Sigmoid colon (tissue), 7 donors: ENCODE data around the gene TEX51. TPM values are rescaled to one million over a fixed set of nuclear protein-coding genes. Genes with fewer than 3 reads are reported as not detected.

ENCODE experiments used
- DNase-seq: peaks from one replicate; pipeline ENCODE4 v3.0.0-alpha.2; 2019
- H3K27ac ChIP-seq, 4 donors: fragments of 200-600 bp; sonication (generic); one replicate each; pipeline ENCODE4 v1.5.1; 2016 to 2019; ENCODE audit warnings: mild to moderate bottlenecking in 1 of 4
- H3K27me3 ChIP-seq, 3 donors: fragments of 200-600 bp; sonication (generic); one replicate each; pipeline ENCODE4 v1.5.1; 2019; ENCODE audit warnings: mild to moderate bottlenecking in 1 of 3
- H3K36me3 ChIP-seq, 4 donors: fragments of 200-600 bp; sonication (generic); one replicate each; pipeline ENCODE4 v1.5.1; 2016 to 2019
- H3K4me1 ChIP-seq, 4 donors: fragments of 200-600 bp; sonication (generic); one replicate each; pipeline ENCODE4 v1.5.1; 2017 to 2019
- H3K4me3 ChIP-seq, 4 donors: fragments of 200-600 bp; sonication (generic); one replicate each; pipeline ENCODE4 v1.5.1; 2017 to 2019; ENCODE audit warnings: mild to moderate bottlenecking in 2 of 4, moderate library complexity in 1 of 4
- H3K9me3 ChIP-seq, 4 donors: fragments of 200-600 bp in 3 of 4; sonication (generic) in 3 of 4; one replicate each; pipeline versions ENCODE4 v1.5.1 to v1.6.1; 2013 to 2019
- EP300 ChIP-seq, 4 donors: sonication (generic); formaldehyde crosslinking; IDR thresholded peaks; one replicate each; pipeline ENCODE4 v1.6.1; 2017; ENCODE audit warnings: antibody characterized with exemption in 4 of 4
- POLR2A ChIP-seq, 2 donors: fragments of 450-650 bp; IDR thresholded peaks; one replicate each; pipeline ENCODE4 v1.6.1; 2016; ENCODE audit warnings: antibody characterized with exemption in 2 of 2, mild to moderate bottlenecking in 2 of 2, moderate library complexity in 2 of 2
- POLR2AphosphoS5 ChIP-seq, 4 donors: sonication (generic); formaldehyde crosslinking; IDR thresholded peaks; one replicate each; pipeline ENCODE4 v1.6.1; 2017; ENCODE audit warnings: antibody characterized with exemption in 4 of 4
- WGBS, 2 donors: extraction: QIAGEN DNeasy Blood & Tissue Kit; methylation state at CpG; one replicate each; pipeline ENCODE4 v1.1.7; 2013; 5-methylcytosine and 5-hydroxymethylcytosine counted together
- intact Hi-C: fragments of 100-400 bp; cut with DNase I; formaldehyde crosslinking; loops from one replicate; pipeline ENCODE4 v1.15.1; 2023
- polyA plus RNA-seq, 3 donors: library from polyadenylated mRNA; stranded (reverse); fragments of 200-250 nt; gene quantifications; one replicate each; pipeline ENCODE4 v1.2.3, GENCODE V29; 2013
- total RNA-seq, 4 donors: library from RNA; depleted of rRNA; stranded (reverse); fragments of >200 nt; gene quantifications; one replicate each; pipeline ENCODE4 v1.1.0, GENCODE V29; 2016
- TF ChIP-seq, protein P1 (sequence below), 4 experiments: fragments of 450-650 bp in 3 of 4; fragments of 200-600 bp in 1 of 4; IDR thresholded peaks; one replicate each; pipeline ENCODE4 v1.5.1; 2016 to 2019; ENCODE audit warnings: antibody characterized with exemption in 4 of 4, mild to moderate bottlenecking in 3 of 4, moderate library complexity in 2 of 4
- donor health status: healthy with polysubstance abuse.
- donor health status: Bipolar disorder and iron deficiency.
- donor health status: healthy.

The TEX51 gene
- total and polyA plus RNA-seq, 7 donors: 1.2 TPM; not detected in 6

DNA sequence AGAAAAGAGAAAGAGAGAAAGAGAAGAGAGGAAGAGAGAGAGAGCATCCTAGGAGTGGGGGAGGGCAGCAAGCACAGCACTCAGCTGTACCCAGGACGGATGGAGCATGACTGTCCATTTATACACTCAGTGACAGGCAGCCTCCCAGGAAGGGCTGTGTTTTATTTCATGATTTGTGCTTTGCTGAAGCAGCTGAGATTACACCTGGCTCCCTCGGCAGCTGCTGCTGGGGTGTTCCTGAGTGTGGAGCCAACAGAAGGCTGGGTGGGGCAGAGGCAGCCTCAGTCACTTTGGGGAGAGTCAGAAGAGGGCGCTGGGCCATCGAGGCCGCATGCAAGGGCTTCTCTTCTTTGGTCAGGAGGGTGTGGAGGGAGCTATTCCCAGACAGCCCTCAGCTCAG, 47.8 kb upstream of the TEX51 start:
- intact Hi-C loops: no loop called here
- Histone ChIP-seq H3K36me3 (no peaks in the 10 kb centered on the region), H3K4me3 (no peak overlapping the region), H3K27me3 (no peaks in the 10 kb centered on the region), H3K27ac (no peak overlapping the region), H3K4me1 (no peaks in the 10 kb centered on the region), H3K9me3 (no peaks in the 10 kb centered on the region)
- 46 to 67% methylated on average over 5 of the region's 5 CpGs for WGBS, 2 donors
- no peak for DNase-seq
- TF ChIP-seq, protein P1, sequence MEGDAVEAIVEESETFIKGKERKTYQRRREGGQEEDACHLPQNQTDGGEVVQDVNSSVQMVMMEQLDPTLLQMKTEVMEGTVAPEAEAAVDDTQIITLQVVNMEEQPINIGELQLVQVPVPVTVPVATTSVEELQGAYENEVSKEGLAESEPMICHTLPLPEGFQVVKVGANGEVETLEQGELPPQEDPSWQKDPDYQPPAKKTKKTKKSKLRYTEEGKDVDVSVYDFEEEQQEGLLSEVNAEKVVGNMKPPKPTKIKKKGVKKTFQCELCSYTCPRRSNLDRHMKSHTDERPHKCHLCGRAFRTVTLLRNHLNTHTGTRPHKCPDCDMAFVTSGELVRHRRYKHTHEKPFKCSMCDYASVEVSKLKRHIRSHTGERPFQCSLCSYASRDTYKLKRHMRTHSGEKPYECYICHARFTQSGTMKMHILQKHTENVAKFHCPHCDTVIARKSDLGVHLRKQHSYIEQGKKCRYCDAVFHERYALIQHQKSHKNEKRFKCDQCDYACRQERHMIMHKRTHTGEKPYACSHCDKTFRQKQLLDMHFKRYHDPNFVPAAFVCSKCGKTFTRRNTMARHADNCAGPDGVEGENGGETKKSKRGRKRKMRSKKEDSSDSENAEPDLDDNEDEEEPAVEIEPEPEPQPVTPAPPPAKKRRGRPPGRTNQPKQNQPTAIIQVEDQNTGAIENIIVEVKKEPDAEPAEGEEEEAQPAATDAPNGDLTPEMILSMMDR (IDR thresholded peaks at IDR 0.05): no peak
- TF ChIP-seq POLR2AphosphoS5 (IDR thresholded peaks at IDR 0.05) (no peak), POLR2A (IDR thresholded peaks at IDR 0.05) (no peak), EP300 (IDR thresholded peaks at IDR 0.05) (no peak)

DNA sequence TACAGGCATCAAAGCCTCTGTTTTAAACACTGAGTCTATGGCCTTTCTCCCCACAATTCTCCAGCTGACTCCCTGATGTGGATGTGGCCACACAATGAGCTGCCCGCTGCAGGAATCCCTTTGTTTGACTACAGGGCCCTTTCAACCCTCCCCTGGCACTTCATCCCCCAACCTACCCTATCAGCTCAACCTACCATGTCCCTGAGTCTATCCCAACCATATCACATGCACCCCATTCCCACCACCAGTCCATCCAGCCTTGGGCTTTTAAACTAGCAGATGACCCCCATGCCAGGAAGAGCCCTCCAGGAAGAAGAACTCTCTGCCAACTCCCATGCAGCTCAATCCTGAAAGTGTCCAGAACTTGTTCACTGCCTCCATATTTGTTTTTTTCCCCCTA, 46.9 kb upstream of the TEX51 start:
- no peaks in the 10 kb centered on the region for H3K4me1 ChIP-seq
- intact Hi-C loops: no loop called here
- H3K27ac ChIP-seq: no peak overlapping the region
- no peaks in the 10 kb centered on the region for H3K36me3 ChIP-seq
- no peaks in the 10 kb centered on the region for H3K27me3 ChIP-seq
- no peak overlapping the region for H3K4me3 ChIP-seq
- TF ChIP-seq EP300 (IDR thresholded peaks at IDR 0.05): no peak
- TF ChIP-seq POLR2AphosphoS5 (IDR thresholded peaks at IDR 0.05): no peak
- TF ChIP-seq, protein P1 (IDR thresholded peaks at IDR 0.05): no peak
- no peak for TF ChIP-seq POLR2A (IDR thresholded peaks at IDR 0.05)
- H3K9me3 ChIP-seq: no peaks in the 10 kb centered on the region
- WGBS, 2 donors: 79 to 88% methylated on average over 1 of the region's 1 CpG
- no peak for DNase-seq

DNA sequence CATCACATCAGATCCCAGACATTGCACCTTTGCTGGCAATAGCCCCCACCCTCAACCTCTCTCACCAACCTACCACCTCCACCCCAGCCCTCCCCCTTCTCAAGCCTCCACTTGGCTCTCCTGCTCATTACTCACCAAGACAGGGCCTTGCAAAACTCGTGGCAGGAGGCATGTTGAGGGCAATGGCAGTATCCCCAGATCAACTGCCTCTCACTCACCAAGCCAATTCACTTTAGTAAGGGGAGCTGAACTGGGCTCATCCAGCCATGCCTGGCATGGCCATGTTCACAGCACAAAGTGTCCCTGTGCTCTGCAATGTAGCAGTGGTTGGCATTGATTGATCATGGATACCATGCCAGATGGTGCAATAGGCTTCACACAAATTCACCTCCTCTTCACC, 46.3 kb upstream of the TEX51 start:
- no peak for DNase-seq
- TF ChIP-seq POLR2AphosphoS5 (IDR thresholded peaks at IDR 0.05) (no peak), POLR2A (IDR thresholded peaks at IDR 0.05) (no peak), EP300 (IDR thresholded peaks at IDR 0.05) (no peak)
- TF ChIP-seq, protein P1 (IDR thresholded peaks at IDR 0.05): no peak
- Histone ChIP-seq H3K36me3 (no peaks in the 10 kb centered on the region), H3K4me1 (no peaks in the 10 kb centered on the region), H3K9me3 (no peaks in the 10 kb centered on the region), H3K27ac (no peak overlapping the region), H3K27me3 (no peaks in the 10 kb centered on the region), H3K4me3 (no peak overlapping the region)
- whole genome bisulfite sequencing, 2 donors: 55 to 67% methylated on average over 1 of the region's 1 CpG
- intact Hi-C loops: no loop called here

DNA sequence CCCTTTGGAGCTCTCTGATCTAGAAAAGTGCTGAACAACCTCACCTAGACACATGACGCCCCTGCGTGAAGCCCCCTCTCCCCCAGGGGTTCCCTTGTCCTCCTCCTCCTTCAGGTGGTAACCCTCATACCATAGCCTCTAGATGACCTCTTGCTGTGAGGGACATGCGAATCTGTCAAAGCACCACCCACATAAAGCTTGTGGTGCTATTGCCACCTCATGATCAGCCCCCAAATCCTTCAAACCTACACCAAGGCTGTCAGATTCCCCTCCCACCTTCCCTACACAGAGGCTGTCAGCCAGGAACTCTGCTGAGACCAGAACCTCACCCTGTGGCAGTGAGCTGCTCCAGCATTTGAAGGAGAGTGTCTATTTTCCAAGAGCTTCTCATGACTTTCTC, 43.1 kb upstream of the TEX51 start:
- WGBS, 2 donors: 80 to 82% methylated on average over 3 of the region's 3 CpGs
- no peak overlapping the region for H3K27ac ChIP-seq
- no peaks in the 10 kb centered on the region for H3K4me1 ChIP-seq
- H3K9me3 ChIP-seq: no peaks in the 10 kb centered on the region
- no peaks in the 10 kb centered on the region for H3K36me3 ChIP-seq
- no peaks in the 10 kb centered on the region for H3K27me3 ChIP-seq
- DNase-seq: no peak
- TF ChIP-seq EP300 (IDR thresholded peaks at IDR 0.05) (no peak), POLR2A (IDR thresholded peaks at IDR 0.05) (no peak), POLR2AphosphoS5 (IDR thresholded peaks at IDR 0.05) (no peak)
- TF ChIP-seq, protein P1 (IDR thresholded peaks at IDR 0.05): no peak
- intact Hi-C loops: no loop called here
- no peak overlapping the region for H3K4me3 ChIP-seq

DNA sequence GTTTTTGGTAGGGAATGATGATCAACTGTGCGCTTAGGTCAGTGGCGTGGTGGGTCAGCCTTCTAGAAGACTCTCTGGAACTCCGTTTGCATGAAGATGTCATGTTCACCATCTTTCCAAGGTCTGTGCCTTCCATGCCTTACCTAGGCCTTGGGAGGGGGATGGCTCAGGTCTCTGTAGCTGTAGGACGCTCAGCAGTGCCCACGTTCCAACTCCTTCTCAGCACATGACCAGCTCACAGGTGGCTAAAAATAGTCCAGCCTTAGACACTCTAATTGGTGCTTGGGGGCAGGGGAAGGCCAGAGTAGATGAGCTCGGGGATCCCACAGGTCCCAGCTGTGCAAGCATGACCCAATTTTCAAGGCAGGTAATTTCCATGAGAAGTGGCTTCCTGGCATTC, 42.3 kb upstream of the TEX51 start:
- H3K4me3 ChIP-seq: no peak overlapping the region
- intact Hi-C loops: no loop called here
- H3K27ac ChIP-seq: no peak overlapping the region
- 72 to 80% methylated on average over 6 of the region's 6 CpGs for WGBS, 2 donors
- no peaks in the 10 kb centered on the region for H3K4me1 ChIP-seq
- no peak for TF ChIP-seq POLR2A (IDR thresholded peaks at IDR 0.05)
- TF ChIP-seq POLR2AphosphoS5 (IDR thresholded peaks at IDR 0.05): no peak
- TF ChIP-seq EP300 (IDR thresholded peaks at IDR 0.05): no peak
- TF ChIP-seq, protein P1 (IDR thresholded peaks at IDR 0.05): no peak
- no peaks in the 10 kb centered on the region for H3K36me3 ChIP-seq
- H3K27me3 ChIP-seq: no peaks in the 10 kb centered on the region
- no peak for DNase-seq
- no peaks in the 10 kb centered on the region for H3K9me3 ChIP-seq
